H1 (cell line): ENCODE data around the gene NR3C2.

Experiments
- CHD1 ChIP-seq: IDR thresholded peaks from 2 replicates; pipeline ENCODE4 v1.6.1; 2012; ENCODE audit warnings: low read depth, low read length, improper control_type of control experiment
- CHD2 ChIP-seq: IDR thresholded peaks from 2 replicates; pipeline ENCODE4 v1.6.1; 2012; ENCODE audit warnings: low read length, improper control_type of control experiment
- CREB1 ChIP-seq: IDR thresholded peaks from 2 replicates; pipeline ENCODE4 v1.6.1; 2012; ENCODE audit warnings: inconsistent platforms
- EZH2 ChIP-seq: fragments of 200-600 bp; sonication (generic); IDR thresholded peaks from 2 replicates; pipeline ENCODE4 v1.7.1; 2012; ENCODE audit warnings: low read depth, mild to moderate bottlenecking, moderate library complexity, low read length, inconsistent platforms; ENCODE audit not compliant: severe bottlenecking
- POLR2A ChIP-seq, 2 experiments: IDR thresholded peaks; 1 replicate in 1 of 2; 2 replicates in 1 of 2; pipeline ENCODE4 v1.6.1; 2011; ENCODE audit warnings: low read depth in 2 of 2, low read length in 2 of 2, mild to moderate bottlenecking in 2 of 2; ENCODE audit errors: control extremely low read depth in 1 of 2
- POLR2AphosphoS5 ChIP-seq: IDR thresholded peaks from 2 replicates; pipeline ENCODE4 v1.6.1; 2011; ENCODE audit warnings: low read depth, low read length
- TCF12 ChIP-seq: IDR thresholded peaks from 2 replicates; pipeline ENCODE4 v1.6.1; 2011; ENCODE audit warnings: low read depth, mild to moderate bottlenecking, low read length
- TF ChIP-seq, protein P1 (sequence below), 3 experiments: IDR thresholded peaks; 1 replicate in 2 of 3; 2 replicates in 1 of 3; pipeline versions ENCODE4 v1.5.1 to v1.6.1; 2011; ENCODE audit warnings: low read length in 3 of 3, mild to moderate bottlenecking in 3 of 3, inconsistent platforms in 2 of 3, low read depth in 1 of 3, moderate library complexity in 1 of 3; ENCODE audit not compliant: insufficient read depth in 1 of 3; ENCODE audit errors: control extremely low read depth in 1 of 3
- TF ChIP-seq, protein P2 (sequence below): IDR thresholded peaks from 2 replicates; pipeline ENCODE4 v1.6.1; 2011; ENCODE audit warnings: low read length, improper control_type of control experiment

GRCh38 chr4:148248824-148249223 is 193.4 kb downstream of the NR3C2 start:
- TF ChIP-seq CHD1 = no peak
- TF ChIP-seq TCF12 = no peak
- TF ChIP-seq, protein P1, sequence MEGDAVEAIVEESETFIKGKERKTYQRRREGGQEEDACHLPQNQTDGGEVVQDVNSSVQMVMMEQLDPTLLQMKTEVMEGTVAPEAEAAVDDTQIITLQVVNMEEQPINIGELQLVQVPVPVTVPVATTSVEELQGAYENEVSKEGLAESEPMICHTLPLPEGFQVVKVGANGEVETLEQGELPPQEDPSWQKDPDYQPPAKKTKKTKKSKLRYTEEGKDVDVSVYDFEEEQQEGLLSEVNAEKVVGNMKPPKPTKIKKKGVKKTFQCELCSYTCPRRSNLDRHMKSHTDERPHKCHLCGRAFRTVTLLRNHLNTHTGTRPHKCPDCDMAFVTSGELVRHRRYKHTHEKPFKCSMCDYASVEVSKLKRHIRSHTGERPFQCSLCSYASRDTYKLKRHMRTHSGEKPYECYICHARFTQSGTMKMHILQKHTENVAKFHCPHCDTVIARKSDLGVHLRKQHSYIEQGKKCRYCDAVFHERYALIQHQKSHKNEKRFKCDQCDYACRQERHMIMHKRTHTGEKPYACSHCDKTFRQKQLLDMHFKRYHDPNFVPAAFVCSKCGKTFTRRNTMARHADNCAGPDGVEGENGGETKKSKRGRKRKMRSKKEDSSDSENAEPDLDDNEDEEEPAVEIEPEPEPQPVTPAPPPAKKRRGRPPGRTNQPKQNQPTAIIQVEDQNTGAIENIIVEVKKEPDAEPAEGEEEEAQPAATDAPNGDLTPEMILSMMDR (IDR thresholded peaks at IDR 0.05; ENCODE audit: control extremely low read depth in 1 of 3, insufficient read depth in 1 of 3, low read depth in 1 of 3, low read length in 3 of 3) = no peak
- no peak for TF ChIP-seq POLR2AphosphoS5
- TF ChIP-seq CHD2 = no peak
- no peak for TF ChIP-seq EZH2
- TF ChIP-seq POLR2A (IDR thresholded peaks at IDR 0.05; ENCODE audit: control extremely low read depth in 1 of 2, low read depth in 2 of 2, low read length in 2 of 2) = no peak
- TF ChIP-seq, protein P2, sequence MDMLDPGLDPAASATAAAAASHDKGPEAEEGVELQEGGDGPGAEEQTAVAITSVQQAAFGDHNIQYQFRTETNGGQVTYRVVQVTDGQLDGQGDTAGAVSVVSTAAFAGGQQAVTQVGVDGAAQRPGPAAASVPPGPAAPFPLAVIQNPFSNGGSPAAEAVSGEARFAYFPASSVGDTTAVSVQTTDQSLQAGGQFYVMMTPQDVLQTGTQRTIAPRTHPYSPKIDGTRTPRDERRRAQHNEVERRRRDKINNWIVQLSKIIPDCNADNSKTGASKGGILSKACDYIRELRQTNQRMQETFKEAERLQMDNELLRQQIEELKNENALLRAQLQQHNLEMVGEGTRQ = no peak
- no peak for TF ChIP-seq CREB1
